ENCODE data around the gene TAX1BP1.

The TAX1BP1 gene

DNA sequence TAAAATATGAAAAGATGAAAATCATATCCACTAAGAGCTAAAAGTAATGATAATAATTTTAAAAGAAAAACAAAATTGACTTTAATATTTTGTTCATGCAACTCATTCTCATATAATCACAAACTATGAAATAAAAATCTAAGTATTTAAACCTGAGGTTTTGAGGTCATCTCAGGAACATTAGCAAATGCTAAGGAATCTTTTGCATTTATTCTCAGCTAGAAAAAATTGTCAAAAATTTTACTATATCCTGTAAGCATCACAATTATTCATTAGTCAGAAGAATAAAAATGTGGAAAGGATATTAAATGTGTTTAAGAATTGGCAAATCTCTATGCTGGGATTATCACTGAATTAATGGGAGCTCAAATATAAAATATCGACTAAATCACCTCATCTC is 36.8 kb upstream of the TAX1BP1 start:
- TF ChIP-seq, protein P1, sequence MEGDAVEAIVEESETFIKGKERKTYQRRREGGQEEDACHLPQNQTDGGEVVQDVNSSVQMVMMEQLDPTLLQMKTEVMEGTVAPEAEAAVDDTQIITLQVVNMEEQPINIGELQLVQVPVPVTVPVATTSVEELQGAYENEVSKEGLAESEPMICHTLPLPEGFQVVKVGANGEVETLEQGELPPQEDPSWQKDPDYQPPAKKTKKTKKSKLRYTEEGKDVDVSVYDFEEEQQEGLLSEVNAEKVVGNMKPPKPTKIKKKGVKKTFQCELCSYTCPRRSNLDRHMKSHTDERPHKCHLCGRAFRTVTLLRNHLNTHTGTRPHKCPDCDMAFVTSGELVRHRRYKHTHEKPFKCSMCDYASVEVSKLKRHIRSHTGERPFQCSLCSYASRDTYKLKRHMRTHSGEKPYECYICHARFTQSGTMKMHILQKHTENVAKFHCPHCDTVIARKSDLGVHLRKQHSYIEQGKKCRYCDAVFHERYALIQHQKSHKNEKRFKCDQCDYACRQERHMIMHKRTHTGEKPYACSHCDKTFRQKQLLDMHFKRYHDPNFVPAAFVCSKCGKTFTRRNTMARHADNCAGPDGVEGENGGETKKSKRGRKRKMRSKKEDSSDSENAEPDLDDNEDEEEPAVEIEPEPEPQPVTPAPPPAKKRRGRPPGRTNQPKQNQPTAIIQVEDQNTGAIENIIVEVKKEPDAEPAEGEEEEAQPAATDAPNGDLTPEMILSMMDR (IDR thresholded peaks at IDR 0.05; ENCODE audit: low read length, missing control alignments), result no peak
- DNase-seq (ENCODE audit: low read depth), result no peak
- no peak overlapping the region for H3K4me3 ChIP-seq (replicated peaks; ENCODE audit: low read depth, low read length)

GRCh38 chr7:27704422-27705199 is 35.4 kb upstream of the TAX1BP1 start:
- DNase-seq (ENCODE audit: low read depth), result peak; percentile 75
- TF ChIP-seq, protein P1 (IDR thresholded peaks at IDR 0.05; ENCODE audit: low read length, missing control alignments), result no peak

DNA sequence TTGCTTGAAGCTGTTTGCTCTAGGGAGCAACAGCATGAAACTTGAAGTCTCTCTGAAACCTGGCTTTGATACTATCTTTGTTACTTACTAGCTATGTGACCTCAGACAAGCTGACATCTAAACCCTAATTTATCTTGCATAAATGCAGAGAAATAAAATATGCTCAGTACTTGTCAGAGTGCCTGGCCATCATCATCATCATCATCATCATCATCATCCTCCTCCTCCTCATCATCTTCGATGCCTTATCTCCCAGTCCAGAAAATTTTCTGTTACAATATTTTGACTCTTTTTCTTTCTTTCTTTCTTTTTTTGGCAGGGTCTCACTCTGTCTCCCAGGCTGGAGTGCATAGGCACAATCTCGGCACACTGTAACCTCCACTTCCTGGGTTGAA is 34.8 kb upstream of the TAX1BP1 start:
- H3K4me3 ChIP-seq (replicated peaks; ENCODE audit: low read depth, low read length), result no peak overlapping the region
- DNase-seq (ENCODE audit: low read depth), result no peak
- TF ChIP-seq, protein P1 (IDR thresholded peaks at IDR 0.05; ENCODE audit: low read length, missing control alignments), result no peak

More at GRCh38 chr7:27704422-27705199, 35.4 kb upstream of the TAX1BP1 start:
- no peak overlapping the region for H3K4me3 ChIP-seq (replicated peaks; ENCODE audit: low read depth, low read length)

GRCh38 chr7:27708485-27708884 is 31.5 kb upstream of the TAX1BP1 start:
- TF ChIP-seq, protein P1 (IDR thresholded peaks at IDR 0.05; ENCODE audit: low read length, missing control alignments), result no peak
- no peak for DNase-seq (ENCODE audit: low read depth)
- H3K4me3 ChIP-seq (replicated peaks; ENCODE audit: low read depth, low read length), result no peak overlapping the region

DNA sequence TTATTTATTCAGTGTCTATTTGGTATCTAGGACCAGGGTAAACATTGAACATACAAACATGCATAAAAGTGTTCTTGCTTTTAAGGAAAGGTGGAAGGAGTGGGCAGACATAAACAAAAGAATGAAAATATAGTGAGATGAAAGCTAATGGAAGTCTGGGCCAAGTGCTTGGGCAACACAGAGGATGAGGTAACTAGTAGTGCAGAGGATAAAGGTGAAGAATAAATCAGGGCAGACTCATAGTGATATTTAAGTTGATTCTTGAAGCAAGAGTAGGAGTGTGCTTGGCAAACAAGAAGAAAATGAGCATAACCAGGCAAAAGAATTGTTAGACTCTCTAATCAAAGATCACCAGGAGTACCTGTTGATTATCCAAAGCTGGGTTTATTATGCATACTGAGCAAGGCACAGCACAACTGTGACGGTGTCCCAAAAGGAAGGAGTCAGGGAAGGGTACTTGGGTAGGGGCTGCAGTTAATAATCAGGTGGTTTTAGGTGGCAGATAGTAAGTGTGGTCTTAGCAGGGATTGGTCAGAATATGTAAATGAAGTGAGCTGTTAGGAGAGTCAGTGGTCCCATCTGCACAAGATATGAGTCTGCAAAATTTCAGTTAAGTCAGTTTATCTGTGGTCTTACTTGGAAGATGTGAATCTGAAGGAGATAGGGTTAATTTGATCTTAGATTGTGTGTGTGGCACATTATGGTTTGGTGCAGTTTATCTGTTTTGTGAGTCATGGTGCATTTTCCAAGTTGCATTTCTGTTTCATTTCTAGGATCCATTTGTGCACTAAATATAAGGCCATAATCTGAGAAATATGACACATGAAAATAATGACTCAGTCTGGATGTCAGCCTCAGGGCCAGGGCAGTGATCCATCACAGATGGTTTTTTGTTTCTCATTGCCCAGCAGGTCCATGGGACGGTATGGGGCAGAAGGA is 30.6 kb upstream of the TAX1BP1 start:
- DNase-seq (ENCODE audit: low read depth), result peak; percentile 88
- H3K4me3 ChIP-seq (replicated peaks; ENCODE audit: low read depth, low read length), result no peak overlapping the region
- TF ChIP-seq, protein P1 (IDR thresholded peaks at IDR 0.05; ENCODE audit: low read length, missing control alignments), result no peak

GRCh38 chr7:27712217-27712616 is 27.7 kb upstream of the TAX1BP1 start:
- no peak overlapping the region for H3K4me3 ChIP-seq (replicated peaks; ENCODE audit: low read depth, low read length)
- no peak for DNase-seq (ENCODE audit: low read depth)
- TF ChIP-seq, protein P1 (IDR thresholded peaks at IDR 0.05; ENCODE audit: low read length, missing control alignments), result no peak
